ENCODE data around the gene BIRC6. TPM values are rescaled to one million over a fixed set of nuclear protein-coding genes. Genes with fewer than 3 reads are reported as not detected.
"Not testable (repeated sequence)": the region's sequence is repeated elsewhere in the genome, so short reads cannot be mapped to it uniquely, and the experiment has no call there.

BIRC6 gene
- total and polyA plus RNA-seq, 2 experiments from 2014 or later: 17.8 to 106 TPM

DNA sequence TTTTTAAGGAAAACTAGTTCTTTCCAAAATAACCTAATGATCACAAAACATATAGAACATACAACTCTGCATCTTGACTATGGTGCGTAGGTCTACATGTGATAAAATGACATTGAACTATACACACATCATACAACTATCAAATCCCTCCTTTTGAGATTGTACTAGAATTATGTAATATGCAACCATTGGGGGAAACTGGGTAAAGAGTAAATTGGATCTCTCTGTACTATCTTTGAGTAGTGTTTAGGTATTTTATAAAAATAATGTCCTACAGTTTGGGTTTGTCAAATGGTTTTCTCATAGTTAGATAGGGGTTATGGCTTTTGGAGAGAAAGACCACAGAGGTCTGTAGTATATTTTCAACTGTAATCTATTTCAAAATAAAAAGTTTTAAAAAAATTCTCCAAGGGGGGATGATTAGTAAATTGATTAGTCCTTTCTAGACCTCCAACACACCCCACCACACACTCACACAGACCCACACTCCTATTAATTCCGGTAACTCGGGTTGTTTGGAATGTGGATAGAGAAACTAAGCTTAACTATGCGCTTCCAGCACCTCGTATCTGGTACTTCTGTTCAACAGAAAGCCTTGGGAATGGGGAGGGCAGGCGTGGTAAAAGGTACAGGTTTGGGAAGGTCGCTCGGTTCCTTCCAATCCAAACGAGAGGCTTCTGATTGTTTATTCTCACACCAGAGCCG, 695 bp upstream of the BIRC6 start:
- no peak for DNase-seq (ENCODE audit: low spot score)
- peak overlapping the region; percentile 73 for H3K4me2 ChIP-seq
- peak overlapping the region; percentile 99 for H3K27ac ChIP-seq
- peaks cover 24% of the 10 kb centered on the region for H3K4me1 ChIP-seq (ENCODE audit: insufficient read depth)
- peak overlapping the region; percentile 84 for H2AFZ ChIP-seq
- no peaks in the 10 kb centered on the region for H3K9me3 ChIP-seq (ENCODE audit: low read depth)
- 12% methylated on average over 10 of the region's 10 CpGs for WGBS (ENCODE audit: low lambda C conversion rate, missing lambda C conversion rate)
- peaks cover 29% of the 10 kb centered on the region for H4K20me1 ChIP-seq (ENCODE audit: insufficient read depth, poor library complexity, severe bottlenecking)
- H3K36me3 ChIP-seq (replicated peaks; ENCODE audit: insufficient read depth, low read depth): no peaks in the 10 kb centered on the region
- no peaks in the 10 kb centered on the region for H3K27me3 ChIP-seq
- peak overlapping the region; percentile 58 for H3K4me3 ChIP-seq
- TF ChIP-seq EZH2phosphoT487 (IDR thresholded peaks at IDR 0.05; ENCODE audit: low read depth, severe bottlenecking, unreplicated experiment) (no peak), EZH2 (IDR thresholded peaks at IDR 0.05; ENCODE audit: borderline replicate concordance) (no peak)
- H3K9me2 ChIP-seq (replicated peaks; ENCODE audit: insufficient read depth): no peaks in the 10 kb centered on the region
- peaks cover 37% of the 10 kb centered on the region for H3K79me2 ChIP-seq

DNA sequence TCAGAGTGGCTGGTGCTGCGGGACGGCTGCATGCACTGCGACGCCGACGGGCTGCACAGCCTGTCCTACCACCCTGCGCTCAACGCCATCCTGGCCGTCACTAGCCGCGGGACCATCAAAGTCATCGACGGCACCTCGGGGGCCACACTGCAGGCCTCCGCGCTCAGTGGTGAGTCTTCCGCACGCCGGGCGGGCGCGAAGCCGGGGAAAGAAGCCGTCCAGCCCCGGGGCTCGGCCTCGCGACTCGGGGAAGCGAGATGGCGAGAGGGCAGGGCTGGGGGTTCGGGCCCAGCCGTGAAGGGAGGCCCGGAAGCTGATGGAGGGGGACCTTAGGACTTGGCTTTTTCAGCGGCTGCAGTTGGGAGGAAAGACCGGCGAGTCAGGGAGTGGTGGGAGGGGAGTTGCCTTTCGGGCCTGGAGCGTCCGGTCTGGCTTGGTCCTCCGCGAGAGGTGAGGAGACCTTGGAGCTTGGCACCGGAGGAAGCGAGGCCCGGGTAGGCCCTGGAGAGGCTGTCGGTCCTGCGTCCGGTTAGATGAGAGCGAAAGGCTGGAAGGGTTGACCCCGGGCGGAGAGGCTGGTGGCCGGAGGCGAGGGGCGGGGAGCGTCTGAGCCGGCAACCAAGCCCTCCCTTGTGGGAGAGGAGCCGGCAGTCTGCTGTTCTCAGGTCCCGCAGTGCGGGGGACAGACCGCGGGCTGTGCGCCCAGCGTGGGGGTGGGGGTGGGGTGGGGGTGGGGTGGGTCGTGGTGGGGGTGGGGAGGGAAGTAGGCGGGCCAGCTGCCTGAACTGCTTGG, 691 bp downstream of the BIRC6 start:
- H3K9me3 ChIP-seq (ENCODE audit: low read depth): no peaks in the 10 kb centered on the region

DNA sequence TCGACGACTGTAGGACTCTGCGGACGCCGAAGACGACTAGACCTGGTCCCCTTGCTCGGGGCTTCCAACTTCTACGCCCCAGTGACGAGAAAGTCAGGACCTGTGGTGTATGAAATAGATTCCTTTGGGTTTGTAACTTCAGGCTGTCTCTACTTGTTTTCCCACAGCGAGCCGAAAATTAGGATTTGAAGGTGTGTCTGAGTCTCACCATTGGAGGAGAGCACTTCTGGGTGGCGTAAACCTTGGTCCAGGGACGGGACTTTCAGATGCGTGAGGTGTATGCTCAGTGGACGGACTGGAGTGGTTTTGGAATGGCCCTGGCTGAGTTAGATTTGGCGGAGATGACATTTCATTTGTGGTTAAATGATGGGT, 1.3 kb downstream of the BIRC6 start:
- WGBS (ENCODE audit: low lambda C conversion rate, missing lambda C conversion rate): 6% methylated on average over 16 of the region's 16 CpGs
- Histone ChIP-seq H3K27ac (peak overlapping the region; percentile 99), H3K4me3 (peak overlapping the region; percentile 88), H3K79me2 (peaks cover 57% of the 10 kb centered on the region), H2AFZ (peak overlapping the region; percentile 33), H3K9me2 (replicated peaks; ENCODE audit: insufficient read depth) (no peaks in the 10 kb centered on the region), H3K4me1 (ENCODE audit: insufficient read depth) (peaks cover 28% of the 10 kb centered on the region), H3K4me2 (peak overlapping the region; percentile 95), H3K36me3 (replicated peaks; ENCODE audit: insufficient read depth, low read depth) (no peaks in the 10 kb centered on the region), H3K9me3 (ENCODE audit: low read depth) (no peaks in the 10 kb centered on the region), H3K27me3 (no peaks in the 10 kb centered on the region), H4K20me1 (ENCODE audit: insufficient read depth, poor library complexity, severe bottlenecking) (peaks cover 46% of the 10 kb centered on the region)
- DNase-seq (ENCODE audit: low spot score): no peak
- no peak for TF ChIP-seq EZH2phosphoT487 (IDR thresholded peaks at IDR 0.05; ENCODE audit: low read depth, severe bottlenecking, unreplicated experiment)
- no peak for TF ChIP-seq EZH2 (IDR thresholded peaks at IDR 0.05; ENCODE audit: borderline replicate concordance)
- no peak for TF ChIP-seq CTCF (IDR thresholded peaks at IDR 0.05; ENCODE audit: poor library complexity)

More for the DNA sequence above, 691 bp downstream of the BIRC6 start:
- H3K9me2 ChIP-seq (replicated peaks; ENCODE audit: insufficient read depth): no peaks in the 10 kb centered on the region
- WGBS (ENCODE audit: low lambda C conversion rate, missing lambda C conversion rate): 3% methylated on average over 51 of the region's 65 CpGs
- H3K27ac ChIP-seq: peak overlapping the region; percentile 99
- peak overlapping the region; percentile 88 for H3K4me3 ChIP-seq
- peaks cover 51% of the 10 kb centered on the region for H3K79me2 ChIP-seq
- peak overlapping the region; percentile 42 for H2AFZ ChIP-seq
- H3K27me3 ChIP-seq: no peaks in the 10 kb centered on the region
- H3K4me1 ChIP-seq (ENCODE audit: insufficient read depth): peaks cover 28% of the 10 kb centered on the region
- peak overlapping the region; percentile 95 for H3K4me2 ChIP-seq
- peaks cover 41% of the 10 kb centered on the region for H4K20me1 ChIP-seq (ENCODE audit: insufficient read depth, poor library complexity, severe bottlenecking)
- peak; percentile 53 for DNase-seq (ENCODE audit: low spot score)
- TF ChIP-seq CTCF (IDR thresholded peaks at IDR 0.05; ENCODE audit: poor library complexity) (no peak), EZH2 (IDR thresholded peaks at IDR 0.05; ENCODE audit: borderline replicate concordance) (no peak)
- no peaks in the 10 kb centered on the region for H3K36me3 ChIP-seq (replicated peaks; ENCODE audit: insufficient read depth, low read depth)

GRCh38 chr2:32360416-32360815, 3.6 kb downstream of the BIRC6 start:
- Histone ChIP-seq H3K36me3 (replicated peaks; ENCODE audit: insufficient read depth, low read depth) (no peaks in the 10 kb centered on the region), H3K27me3 (no peaks in the 10 kb centered on the region), H3K9me3 (ENCODE audit: low read depth) (no peaks in the 10 kb centered on the region), H3K4me3 (no peak overlapping the region), H3K9me2 (replicated peaks; ENCODE audit: insufficient read depth) (no peaks in the 10 kb centered on the region), H3K4me1 (ENCODE audit: insufficient read depth) (peaks cover 28% of the 10 kb centered on the region), H3K79me2 (peaks cover 80% of the 10 kb centered on the region), H2AFZ (no peak overlapping the region), H3K27ac (no peak overlapping the region), H3K4me2 (peak overlapping the region; percentile 95), H4K20me1 (ENCODE audit: insufficient read depth, poor library complexity, severe bottlenecking) (peaks cover 69% of the 10 kb centered on the region)
- TF ChIP-seq EZH2 (IDR thresholded peaks at IDR 0.05; ENCODE audit: borderline replicate concordance): no peak
- no peak for TF ChIP-seq CTCF (IDR thresholded peaks at IDR 0.05; ENCODE audit: poor library complexity)
- no peak for TF ChIP-seq EZH2phosphoT487 (IDR thresholded peaks at IDR 0.05; ENCODE audit: low read depth, severe bottlenecking, unreplicated experiment)
- 76% methylated on average over 4 of the region's 4 CpGs for WGBS (ENCODE audit: low lambda C conversion rate, missing lambda C conversion rate)
- no peak for DNase-seq (ENCODE audit: low spot score)

GRCh38 chr2:32362997-32363396, 6.2 kb downstream of the BIRC6 start:
- DNase-seq (ENCODE audit: low spot score); H3K9me3 ChIP-seq (ENCODE audit: low read depth); H3K27me3 ChIP-seq; H3K36me3 ChIP-seq (replicated peaks; ENCODE audit: insufficient read depth, low read depth); H3K9me2 ChIP-seq (replicated peaks; ENCODE audit: insufficient read depth); H3K27ac ChIP-seq; H2AFZ ChIP-seq; H3K4me2 ChIP-seq; H3K4me3 ChIP-seq: not testable (repeated sequence)
- peaks cover 100% of the 10 kb centered on the region for H3K79me2 ChIP-seq
- peaks cover 28% of the 10 kb centered on the region for H3K4me1 ChIP-seq (ENCODE audit: insufficient read depth)
- peaks cover 94% of the 10 kb centered on the region for H4K20me1 ChIP-seq (ENCODE audit: insufficient read depth, poor library complexity, severe bottlenecking)
- WGBS (ENCODE audit: low lambda C conversion rate, missing lambda C conversion rate): 98% methylated on average over 2 of the region's 2 CpGs
